WTC11 (cell line): Measurements from ENCODE around the gene ASIC1. TPM values are rescaled to one million over a fixed set of nuclear protein-coding genes. Genes with fewer than 3 reads are reported as not detected.

Source experiments
- ATAC-seq: fragments of 200-7000 bp; cut with Tn5 transposase; 2 replicates; pipeline ENCODE4 v1.10.0; 2021; ENCODE audit warnings: mild to moderate bottlenecking, moderate library complexity
- CTCF ChIA-PET: fragments of 300-600 bp; sonication (Branson Sonifier 250); formaldehyde crosslinking; loops from one replicate; lab custom pipeline; 2021; ENCODE audit warnings: antibody characterized with exemption; lab: Charles Lee
- POLR2A ChIA-PET: fragments of 350-600 bp; sonication (Branson Sonifier 250); formaldehyde crosslinking; loops from one replicate; lab custom pipeline; 2021; ENCODE audit warnings: antibody characterized with exemption; lab: Charles Lee
- DNase-seq: peaks from one replicate; pipeline ENCODE4 v3.0.0; 2021; ENCODE audit warnings: low spot score
- H3K27ac Mint-ChIP-seq: 2 replicates; pipeline ENCODE4 v1.8.0; 2021; ENCODE audit warnings: mixed read lengths
- H3K27me3 Mint-ChIP-seq: 2 replicates; pipeline ENCODE4 v1.8.0; 2021; ENCODE audit warnings: low read depth, mild to moderate bottlenecking, moderate library complexity, mixed read lengths
- H3K36me3 Mint-ChIP-seq: 2 replicates; pipeline ENCODE4 v1.8.0; 2021; ENCODE audit warnings: mixed read lengths
- H3K4me1 Mint-ChIP-seq: 2 replicates; pipeline ENCODE4 v1.8.0; 2022; ENCODE audit warnings: mixed read lengths
- H3K4me3 Mint-ChIP-seq: 2 replicates; pipeline ENCODE4 v1.8.0; 2021; ENCODE audit warnings: mild to moderate bottlenecking, moderate library complexity, mixed read lengths
- H3K9me3 Mint-ChIP-seq: 2 replicates; pipeline ENCODE4 v1.8.0; 2021; ENCODE audit warnings: mixed read lengths
- AR ChIP-seq: fragments of 250-450 bp; sonication (Bioruptor Pico); IDR thresholded peaks from 2 replicates; pipeline ENCODE4 v1.9.0; 2021; ENCODE audit warnings: mild to moderate bottlenecking
- CREM ChIP-seq: sonication (generic); formaldehyde crosslinking; IDR thresholded peaks from 2 replicates; pipeline ENCODE4 v1.8.1; 2022; ENCODE audit warnings: mild to moderate bottlenecking, missing genetic modification reagents, moderate library complexity
- ESRRA ChIP-seq: sonication (generic); formaldehyde crosslinking; IDR thresholded peaks from 2 replicates; pipeline ENCODE4 v1.8.1; 2022; ENCODE audit warnings: mild to moderate bottlenecking, missing genetic modification reagents, borderline replicate concordance
- NFE2L1 ChIP-seq: sonication (generic); formaldehyde crosslinking; IDR thresholded peaks from 2 replicates; pipeline ENCODE4 v1.8.1; 2023; ENCODE audit warnings: missing genetic modification reagents
- NFYB ChIP-seq: sonication (generic); formaldehyde crosslinking; conservative IDR thresholded peaks from 2 replicates; pipeline ENCODE4 v1.8.0; 2022; ENCODE audit warnings: low read depth, missing genetic modification reagents
- NR1H2 ChIP-seq: sonication (generic); formaldehyde crosslinking; IDR thresholded peaks from 2 replicates; pipeline ENCODE4 v1.9.0; 2021; ENCODE audit warnings: mild to moderate bottlenecking, moderate library complexity, missing genetic modification reagents
- NR2C2 ChIP-seq: sonication (generic); formaldehyde crosslinking; IDR thresholded peaks from 2 replicates; pipeline ENCODE4 v1.8.0; 2022; ENCODE audit warnings: mild to moderate bottlenecking, missing genetic modification reagents
- PREB ChIP-seq: sonication (generic); formaldehyde crosslinking; IDR thresholded peaks from 2 replicates; pipeline ENCODE4 v1.8.1; 2022; ENCODE audit warnings: mild to moderate bottlenecking, missing genetic modification reagents, moderate library complexity, borderline replicate concordance
- RELA ChIP-seq: sonication (generic); formaldehyde crosslinking; IDR thresholded peaks from 2 replicates; pipeline ENCODE4 v1.8.1; 2022; ENCODE audit warnings: missing genetic modification reagents, mild to moderate bottlenecking, borderline replicate concordance
- STAT6 ChIP-seq: sonication (generic); formaldehyde crosslinking; conservative IDR thresholded peaks from 2 replicates; pipeline ENCODE4 v1.8.1; 2023; ENCODE audit warnings: mild to moderate bottlenecking, low read depth, missing genetic modification reagents, moderate library complexity
- TCF7 ChIP-seq: sonication (generic); formaldehyde crosslinking; IDR thresholded peaks from 2 replicates; pipeline ENCODE4 v1.8.0; 2022; ENCODE audit warnings: mild to moderate bottlenecking, low read depth, missing genetic modification reagents, moderate library complexity
- TEAD1 ChIP-seq: sonication (generic); formaldehyde crosslinking; IDR thresholded peaks from 2 replicates; pipeline ENCODE4 v1.8.0; 2022; ENCODE audit warnings: mild to moderate bottlenecking, missing genetic modification reagents
- ZBTB21 ChIP-seq: sonication (generic); formaldehyde crosslinking; IDR thresholded peaks from 2 replicates; pipeline ENCODE4 v1.8.1; 2023; ENCODE audit warnings: mild to moderate bottlenecking, missing genetic modification reagents, borderline replicate concordance
- ZNF396 ChIP-seq: fragments of 250-450 bp; sonication (Bioruptor Pico); IDR thresholded peaks from 2 replicates; pipeline ENCODE4 v1.8.0; 2021; ENCODE audit warnings: mild to moderate bottlenecking, moderate library complexity, borderline replicate concordance
- ZNF532 ChIP-seq: fragments of 250-450 bp; sonication (Bioruptor Pico); IDR thresholded peaks from 2 replicates; pipeline ENCODE4 v1.9.0; 2021; ENCODE audit warnings: mild to moderate bottlenecking, borderline replicate concordance
- ZNF671 ChIP-seq: fragments of 250-450 bp; sonication (Bioruptor Pico); IDR thresholded peaks from 2 replicates; pipeline ENCODE4 v1.8.0; 2021; ENCODE audit warnings: mild to moderate bottlenecking
- total RNA-seq: library from RNA; stranded (reverse); gene quantifications from 3 replicates; pipeline ENCODE4 v1.2.3, GENCODE V29; 2021
- TF ChIP-seq, protein P1 (sequence below): sonication (generic); formaldehyde crosslinking; IDR thresholded peaks from 2 replicates; pipeline ENCODE4 v1.8.1; 2023; ENCODE audit warnings: mild to moderate bottlenecking, missing genetic modification reagents, moderate library complexity

The ASIC1 gene
- total RNA-seq, 1 experiment from 2014 or later: 4.9 TPM

GRCh38 chr12:50025187-50026059, 32.0 kb upstream of the ASIC1 start, which contains the start of gene RACGAP1 (continued):
- TF ChIP-seq STAT6 (CRISPR knock-in tag): no peak
- peak; percentile 91 for TF ChIP-seq CREM (CRISPR knock-in tag)
- TF ChIP-seq NFE2L1 (CRISPR knock-in tag): peak; percentile 53; the same call in 1 of the 2 replicates
- TF ChIP-seq RELA (CRISPR knock-in tag): no peak
- no peak for TF ChIP-seq NR1H2 (CRISPR knock-in tag)
- TF ChIP-seq TCF7: no peak
- TF ChIP-seq NR2C2 (CRISPR knock-in tag): no peak
- TF ChIP-seq NFYB: peak; percentile 55; the same call in 1 of the 2 replicates
- no peak; the same call in 1 of the 2 replicates for TF ChIP-seq TEAD1 (CRISPR knock-in tag)

DNA sequence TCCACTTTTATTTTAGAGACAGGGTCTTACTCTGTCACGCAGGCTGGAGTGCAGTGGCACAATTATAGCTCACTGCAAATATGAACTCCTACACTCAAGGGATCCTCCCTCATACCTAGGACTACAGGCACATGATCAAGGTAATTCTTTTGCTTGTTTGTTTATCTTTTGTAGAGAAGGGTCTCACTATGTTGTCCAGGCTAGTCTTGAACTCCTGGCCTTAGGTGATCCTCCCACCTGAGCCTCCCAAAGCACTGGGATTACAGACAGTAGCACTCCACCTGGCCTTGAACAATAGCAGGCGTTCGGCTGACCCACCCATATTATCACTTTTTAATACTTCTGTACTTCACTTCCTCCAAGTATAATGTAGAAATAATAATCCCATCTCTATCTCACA, 30.7 kb upstream of the ASIC1 start:
- no peak for DNase-seq
- CTCF ChIA-PET: interaction anchor here (1.4 kb wide), 1 partner anchor 12 kb away, joined by 6 read pairs; no protein-coding TSS in a partner anchor
- peaks cover 9% of the 10 kb centered on the region for H3K4me1 Mint-ChIP-seq
- H3K27me3 Mint-ChIP-seq: no peaks in the 10 kb centered on the region
- no peak overlapping the region for H3K27ac Mint-ChIP-seq
- H3K4me3 Mint-ChIP-seq: no peak overlapping the region
- POLR2A ChIA-PET: no interaction called here
- ATAC-seq: no peak
- H3K36me3 Mint-ChIP-seq: 0 out of 2 replicates have a peak, but pooled peaks cover 2% of the 10 kb centered on the region
- H3K9me3 Mint-ChIP-seq: no peaks in the 10 kb centered on the region
- TF ChIP-seq ZNF532 (CRISPR knock-in tag) (no peak), STAT6 (CRISPR knock-in tag) (no peak), ZNF396 (no peak), AR (no peak), ESRRA (CRISPR knock-in tag) (no peak), PREB (CRISPR knock-in tag) (no peak), ZNF671 (CRISPR knock-in tag) (no peak), ZBTB21 (no peak)
- TF ChIP-seq, protein P1, sequence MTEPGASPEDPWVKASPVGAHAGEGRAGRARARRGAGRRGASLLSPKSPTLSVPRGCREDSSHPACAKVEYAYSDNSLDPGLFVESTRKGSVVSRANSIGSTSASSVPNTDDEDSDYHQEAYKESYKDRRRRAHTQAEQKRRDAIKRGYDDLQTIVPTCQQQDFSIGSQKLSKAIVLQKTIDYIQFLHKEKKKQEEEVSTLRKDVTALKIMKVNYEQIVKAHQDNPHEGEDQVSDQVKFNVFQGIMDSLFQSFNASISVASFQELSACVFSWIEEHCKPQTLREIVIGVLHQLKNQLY: no peak
